ENCODE measurements around the gene IGFBP4. TPM values are rescaled to one million over a fixed set of nuclear protein-coding genes. Genes with fewer than 3 reads are reported as not detected.

The IGFBP4 gene
- total and polyA plus RNA-seq, 2 of the 13 experiments (the other 11 are each of a cell fraction or from before 2014, with no cell fraction given), result 4.1 to 49.0 TPM

DNA sequence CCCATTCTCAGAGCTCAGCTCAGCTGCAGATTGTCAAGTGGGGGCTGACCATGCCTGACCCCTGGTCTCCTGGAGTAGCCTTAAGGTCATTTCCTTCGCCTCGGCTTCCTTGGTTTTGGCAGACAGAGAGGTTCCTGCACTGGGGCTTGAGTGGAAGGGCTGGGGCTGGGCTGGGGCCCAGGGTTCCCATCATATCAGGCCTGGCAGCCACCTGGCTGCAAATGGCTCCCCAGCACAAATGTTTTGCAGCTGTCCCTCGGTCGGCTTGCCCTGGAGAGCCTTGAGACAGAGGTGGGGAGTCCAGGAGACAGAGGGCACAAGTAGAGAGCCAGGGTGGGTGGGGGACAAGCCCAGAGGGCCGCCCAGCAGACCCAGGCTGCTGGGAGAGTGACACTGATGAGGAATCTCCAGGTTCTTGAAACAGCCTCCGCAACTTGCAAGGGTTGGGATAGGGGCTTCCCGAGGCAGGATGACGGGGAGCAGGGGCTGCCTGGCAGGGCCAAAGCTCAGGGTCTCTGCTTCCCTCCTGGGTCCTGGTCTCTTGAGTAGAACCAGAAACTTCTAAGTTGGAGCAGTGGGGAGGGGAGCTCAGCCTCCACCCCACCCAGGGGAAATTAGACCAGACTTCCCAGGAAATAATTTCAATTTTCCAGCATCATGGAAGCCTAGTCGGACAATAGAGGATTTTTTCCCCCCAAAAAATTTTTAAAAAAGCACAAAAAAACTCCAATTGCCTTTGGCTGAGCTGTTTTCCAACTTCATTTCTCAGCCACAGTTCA is 19.3 kb downstream of the IGFBP4 start (continued):
- TF ChIP-seq ZNF776 (CRISPR knock-in tag; IDR thresholded peaks at IDR 0.05) (0 out of 2 replicates have a peak, but pooled peaks have one; percentile 23), NCOA2 (CRISPR knock-in tag; IDR thresholded peaks at IDR 0.05) (no peak), ZMYM4 (CRISPR knock-in tag; IDR thresholded peaks at IDR 0.05) (no peak), ZNF274 (CRISPR knock-in tag; IDR thresholded peaks at IDR 0.05) (peak; percentile 69; the same call in 1 of the 2 replicates), RBM22 (optimal IDR thresholded peaks at IDR 0.05; ENCODE audit: low read length) (no peak), SMC3 (IDR thresholded peaks at IDR 0.05; ENCODE audit: low read length) (no peak), MTA3 (CRISPR knock-in tag; IDR thresholded peaks at IDR 0.05) (no peak), ZNF335 (CRISPR knock-in tag; IDR thresholded peaks at IDR 0.05) (0 out of 2 replicates have a peak, but pooled peaks have one; percentile 14), ZNF292 (CRISPR knock-in tag; IDR thresholded peaks at IDR 0.05; ENCODE audit: borderline replicate concordance, low read depth) (no peak), ZMYM3 (CRISPR knock-in tag; IDR thresholded peaks at IDR 0.05) (no peak), ZNF17 (CRISPR knock-in tag; IDR thresholded peaks at IDR 0.05) (no peak), ZC3H4 (CRISPR knock-in tag; IDR thresholded peaks at IDR 0.05; ENCODE audit: borderline replicate concordance) (no peak), POLR2AphosphoS5 (IDR thresholded peaks at IDR 0.05; ENCODE audit: low read depth, low read length) (no peak), KDM5B (CRISPR knock-in tag; IDR thresholded peaks at IDR 0.05; ENCODE audit: borderline replicate concordance) (no peak; the same call in 1 of the 2 replicates)
- TF ChIP-seq, protein P1, sequence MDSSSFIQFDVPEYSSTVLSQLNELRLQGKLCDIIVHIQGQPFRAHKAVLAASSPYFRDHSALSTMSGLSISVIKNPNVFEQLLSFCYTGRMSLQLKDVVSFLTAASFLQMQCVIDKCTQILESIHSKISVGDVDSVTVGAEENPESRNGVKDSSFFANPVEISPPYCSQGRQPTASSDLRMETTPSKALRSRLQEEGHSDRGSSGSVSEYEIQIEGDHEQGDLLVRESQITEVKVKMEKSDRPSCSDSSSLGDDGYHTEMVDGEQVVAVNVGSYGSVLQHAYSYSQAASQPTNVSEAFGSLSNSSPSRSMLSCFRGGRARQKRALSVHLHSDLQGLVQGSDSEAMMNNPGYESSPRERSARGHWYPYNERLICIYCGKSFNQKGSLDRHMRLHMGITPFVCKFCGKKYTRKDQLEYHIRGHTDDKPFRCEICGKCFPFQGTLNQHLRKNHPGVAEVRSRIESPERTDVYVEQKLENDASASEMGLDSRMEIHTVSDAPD (CRISPR knock-in tag; IDR thresholded peaks at IDR 0.05), result no peak

Data from HepG2 (cell line).